CD4-positive, CD25-positive, alpha-beta regulatory T cell (primary cell): ENCODE data around the gene CLEC4D. TPM values are rescaled to one million over a fixed set of nuclear protein-coding genes. Genes with fewer than 3 reads are reported as not detected.
"Not testable (repeated sequence)": the region's sequence is repeated elsewhere in the genome, so short reads cannot be mapped to it uniquely, and the experiment has no call there.

Experiments used
- ATAC-seq, 2 donors: fragments of 150-1000 bp; cut with Tn5 transposase; one replicate each; pipeline ENCODE4 v1.10.0; 2021; ENCODE audit warnings: low read depth in 2 of 2, moderate number of reproducible peaks in 2 of 2, moderate library complexity in 1 of 2
- DNase-seq, 3 donors: peaks; one replicate each; pipeline versions ENCODE4 v3.0.0 to v3.0.0-alpha.2; 2012 to 2022; ENCODE audit warnings: mixed read lengths in 1 of 3
- H3K27ac ChIP-seq: one replicate; pipeline ENCODE4 v1.7.0; 2013; ENCODE audit warnings: mild to moderate bottlenecking, low read length; ENCODE audit not compliant: insufficient read depth, poor library complexity, severe bottlenecking
- H3K27me3 ChIP-seq: one replicate; pipeline ENCODE4 v1.7.0; 2013; ENCODE audit warnings: low read length; ENCODE audit not compliant: control insufficient read depth, insufficient read depth
- H3K36me3 ChIP-seq: one replicate; pipeline ENCODE4 v1.7.0; 2013; ENCODE audit warnings: mild to moderate bottlenecking, low read length, moderate library complexity; ENCODE audit not compliant: control insufficient read depth, insufficient read depth
- H3K4me1 ChIP-seq: 2 replicates; pipeline ENCODE4 v1.7.0; 2013; ENCODE audit warnings: mild to moderate bottlenecking, low read length; ENCODE audit not compliant: insufficient read depth, control insufficient read depth, poor library complexity, severe bottlenecking
- H3K4me3 ChIP-seq: one replicate; pipeline ENCODE4 v1.7.0; 2013; ENCODE audit warnings: low read depth, mild to moderate bottlenecking, low read length, moderate library complexity
- H3K9me3 ChIP-seq, 2 experiments: 1 replicate in 1 of 2; 2 replicates in 1 of 2; pipeline ENCODE4 v1.7.0; 2013; ENCODE audit warnings: low read length in 2 of 2, mild to moderate bottlenecking in 1 of 2, moderate library complexity in 1 of 2; ENCODE audit not compliant: control insufficient read depth in 2 of 2
- H3K27ac Mint-ChIP-seq, 3 donors: one replicate each; pipeline ENCODE4 v1.8.0; 2020 to 2022; ENCODE audit warnings: mild to moderate bottlenecking in 3 of 3, mixed read lengths in 3 of 3, moderate library complexity in 2 of 3
- H3K27me3 Mint-ChIP-seq: one replicate; pipeline ENCODE4 v1.8.0; 2022; ENCODE audit warnings: mild to moderate bottlenecking, mixed read lengths
- H3K36me3 Mint-ChIP-seq: one replicate; pipeline ENCODE4 v1.8.0; 2020; ENCODE audit warnings: mixed read lengths
- H3K4me1 Mint-ChIP-seq, 4 donors: one replicate each; pipeline ENCODE4 v1.8.0; 2020 to 2022; ENCODE audit warnings: mixed read lengths in 4 of 4, mild to moderate bottlenecking in 1 of 4
- H3K4me3 Mint-ChIP-seq, 4 donors: one replicate each; pipeline ENCODE4 v1.8.0; 2020 to 2022; ENCODE audit warnings: mild to moderate bottlenecking in 4 of 4, mixed read lengths in 4 of 4, moderate library complexity in 3 of 4
- H3K9me3 Mint-ChIP-seq, 7 donors: one replicate each; pipeline ENCODE4 v1.8.0; 2020 to 2022; ENCODE audit warnings: mixed read lengths in 7 of 7, mild to moderate bottlenecking in 3 of 7, moderate library complexity in 2 of 7
- polyA plus RNA-seq, 4 donors: library from polyadenylated mRNA; unstranded; fragments of 300-500 nt; fragmentation: Illumina TruSeq; gene quantifications; one replicate each; pipeline ENCODE4 v1.2.3, GENCODE V29; 2021
- total RNA-seq: library from RNA; stranded (reverse); gene quantifications from one replicate; pipeline ENCODE4 v1.2.3, GENCODE V29; 2022

CLEC4D gene
- total and polyA plus RNA-seq, 5 donors from 2014 or later, result not detected

GRCh38 chr12:8491646-8492530 is 21.4 kb upstream of the CLEC4D start:
- no peak for DNase-seq
- no peak overlapping the region for H3K27ac Mint-ChIP-seq

GRCh38 chr12:8493084-8493483 is 20.2 kb upstream of the CLEC4D start:
- Mint-ChIP-seq H3K27me3 (peaks cover 6% of the 10 kb centered on the region), H3K9me3 (no peaks in the 10 kb centered on the region), H3K27ac (peak overlapping the region in 2 of 3 donors; percentile 21 to 38), H3K36me3 (no peaks in the 10 kb centered on the region), H3K4me3 (no peak overlapping the region), H3K4me1 (peaks cover 0 to 13% (median 6%) of the 10 kb centered on the region in 4 donors)
- DNase-seq (peak in 2 of 3 donors; percentile 27 to 74), ATAC-seq (peak; percentile 84 to 87)
- no peaks in the 10 kb centered on the region for H3K36me3 ChIP-seq
- peaks cover 5% of the 10 kb centered on the region for H3K4me1 ChIP-seq
- H3K9me3 ChIP-seq, result no peaks in the 10 kb centered on the region
- H3K27me3 ChIP-seq, result no peaks in the 10 kb centered on the region
- no peak overlapping the region for H3K27ac ChIP-seq
- no peak overlapping the region for H3K4me3 ChIP-seq

More at GRCh38 chr12:8491646-8492530, 21.4 kb upstream of the CLEC4D start:
- no peak overlapping the region for H3K27ac ChIP-seq
- H3K36me3 ChIP-seq, result no peaks in the 10 kb centered on the region
- H3K4me1 Mint-ChIP-seq, result peaks cover 0 to 13% (median 6%) of the 10 kb centered on the region in 4 donors
- no peaks in the 10 kb centered on the region for H3K36me3 Mint-ChIP-seq
- H3K4me3 ChIP-seq, result no peak overlapping the region
- H3K4me1 ChIP-seq, result peaks cover 5% of the 10 kb centered on the region
- H3K27me3 ChIP-seq, result no peaks in the 10 kb centered on the region
- no peak overlapping the region for H3K4me3 Mint-ChIP-seq
- peaks cover 6% of the 10 kb centered on the region for H3K27me3 Mint-ChIP-seq
- no peak for ATAC-seq
- no peaks in the 10 kb centered on the region for H3K9me3 ChIP-seq
- no peaks in the 10 kb centered on the region for H3K9me3 Mint-ChIP-seq

- not testable (repeated sequence) for H3K27ac ChIP-seq, H3K9me3 Mint-ChIP-seq, H3K27me3 ChIP-seq, H3K4me3 Mint-ChIP-seq, H3K36me3 ChIP-seq, H3K27me3 Mint-ChIP-seq, H3K27ac Mint-ChIP-seq, H3K4me1 ChIP-seq, H3K9me3 ChIP-seq, H3K36me3 Mint-ChIP-seq, ATAC-seq, H3K4me3 ChIP-seq, DNase-seq
- H3K4me1 Mint-ChIP-seq, result peaks cover 0 to 13% (median 6%) of the 10 kb centered on the region in 4 donors
These were observed 17.6 kb upstream of the CLEC4D start for GRCh38 chr12:8495671-8496070.

DNA sequence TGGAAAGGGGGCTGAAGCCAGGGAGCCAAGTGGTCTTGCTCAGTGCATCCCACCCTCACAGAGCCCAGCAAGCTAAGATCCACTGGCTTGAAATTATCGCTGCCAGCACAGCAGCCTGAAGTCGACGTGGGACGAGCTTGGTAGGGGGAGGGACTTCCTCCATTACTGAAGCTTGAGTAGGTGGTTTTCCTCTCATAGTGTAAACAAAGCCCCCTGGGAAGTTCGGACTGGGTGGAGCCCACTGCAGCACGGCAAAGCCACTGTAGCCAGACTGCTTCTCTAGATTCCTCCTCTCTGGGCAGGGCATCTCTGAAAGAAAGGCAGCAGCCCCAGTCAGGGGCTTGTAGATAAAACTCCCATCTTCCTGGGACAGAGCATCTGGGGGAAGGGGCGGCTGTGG is 17.2 kb upstream of the CLEC4D start:
- not testable (repeated sequence) for H3K9me3 Mint-ChIP-seq, H3K36me3 Mint-ChIP-seq, H3K9me3 ChIP-seq, H3K27ac ChIP-seq, H3K4me3 Mint-ChIP-seq, H3K27ac Mint-ChIP-seq, ATAC-seq, H3K27me3 Mint-ChIP-seq, DNase-seq, H3K4me1 ChIP-seq, H3K36me3 ChIP-seq, H3K4me3 ChIP-seq, H3K27me3 ChIP-seq
- H3K4me1 Mint-ChIP-seq, result peaks cover 0 to 13% (median 6%) of the 10 kb centered on the region in 4 donors

GRCh38 chr12:8499616-8500015 is 13.7 kb upstream of the CLEC4D start:
- H3K27ac ChIP-seq, result no peak overlapping the region
- peaks cover 3% of the 10 kb centered on the region for H3K4me1 ChIP-seq
- H3K36me3 ChIP-seq, result no peaks in the 10 kb centered on the region
- DNase-seq (no peak), ATAC-seq (no peak)
- Mint-ChIP-seq H3K36me3 (no peaks in the 10 kb centered on the region), H3K9me3 (peaks cover 0 to 2% (median 0%) of the 10 kb centered on the region in 7 donors), H3K27ac (no peak overlapping the region), H3K4me3 (no peak overlapping the region), H3K27me3 (peaks cover 9% of the 10 kb centered on the region), H3K4me1 (peaks cover 0 to 4% (median 2%) of the 10 kb centered on the region in 4 donors)
- no peaks in the 10 kb centered on the region for H3K9me3 ChIP-seq
- H3K4me3 ChIP-seq, result no peak overlapping the region
- no peaks in the 10 kb centered on the region for H3K27me3 ChIP-seq

GRCh38 chr12:8501720-8502119 is 11.6 kb upstream of the CLEC4D start:
- H3K4me1 Mint-ChIP-seq, result peaks cover 0 to 4% (median 2%) of the 10 kb centered on the region in 4 donors
- peaks cover 8% of the 10 kb centered on the region for H3K27me3 Mint-ChIP-seq
- Histone ChIP-seq H3K27ac (no peak overlapping the region), H3K4me3 (no peak overlapping the region), H3K36me3 (no peaks in the 10 kb centered on the region), H3K27me3 (no peaks in the 10 kb centered on the region), H3K9me3 (no peaks in the 10 kb centered on the region), H3K4me1 (peaks cover 3% of the 10 kb centered on the region)
- peaks cover 0 to 2% (median 0%) of the 10 kb centered on the region in 7 donors for H3K9me3 Mint-ChIP-seq
- H3K36me3 Mint-ChIP-seq, result no peaks in the 10 kb centered on the region
- no peak overlapping the region for H3K4me3 Mint-ChIP-seq
- H3K27ac Mint-ChIP-seq, result peak overlapping the region in 1 of 3 donors; percentile 39
- DNase-seq (no peak), ATAC-seq (no peak)

DNA sequence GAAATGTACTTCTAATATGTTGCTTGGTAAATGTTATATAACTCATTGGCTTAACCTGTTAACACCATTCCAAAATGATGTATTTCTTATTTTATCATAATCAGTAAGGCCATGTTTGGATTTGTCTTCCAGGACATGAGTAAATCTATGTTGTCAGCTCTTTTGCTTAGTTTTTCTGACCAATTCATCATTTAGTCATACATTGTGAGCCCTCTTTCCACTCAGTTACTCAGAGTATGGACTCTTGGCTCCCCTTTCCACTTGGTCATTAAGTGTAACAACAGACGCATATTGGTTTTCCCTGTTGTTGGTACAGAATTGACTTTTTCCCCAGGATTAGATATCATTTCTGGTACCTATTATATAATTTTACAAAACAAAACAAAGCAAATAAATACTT is 9.0 kb upstream of the CLEC4D start:
- no peaks in the 10 kb centered on the region for H3K36me3 Mint-ChIP-seq
- H3K9me3 Mint-ChIP-seq, result peaks cover 0 to 2% (median 0%) of the 10 kb centered on the region in 7 donors
- peaks cover 3% of the 10 kb centered on the region for H3K4me1 ChIP-seq

DNA sequence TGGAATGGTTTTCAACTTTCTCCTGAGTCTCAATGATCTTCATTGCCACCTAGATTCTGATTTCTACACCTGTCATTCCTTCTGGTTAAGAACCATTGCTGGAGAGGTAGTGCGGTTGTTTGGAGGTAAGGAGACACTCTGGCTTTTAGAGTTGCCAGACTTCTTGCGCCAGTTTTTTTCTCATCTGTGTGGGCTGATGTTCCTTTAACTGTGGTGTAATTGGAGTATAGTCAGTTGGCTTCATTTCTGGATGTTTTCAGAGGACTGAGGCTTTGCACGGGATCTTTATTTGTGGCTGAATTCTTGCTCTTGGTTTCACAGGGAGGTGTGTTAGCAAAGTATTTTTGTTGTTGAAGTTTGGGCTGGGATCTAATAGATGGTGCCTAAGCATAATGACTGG is 5.7 kb upstream of the CLEC4D start:
- Histone ChIP-seq H3K9me3 (no peaks in the 10 kb centered on the region), H3K4me3 (no peak overlapping the region), H3K36me3 (no peaks in the 10 kb centered on the region), H3K4me1 (no peaks in the 10 kb centered on the region), H3K27me3 (peaks cover 2% of the 10 kb centered on the region), H3K27ac (no peak overlapping the region)
- Mint-ChIP-seq H3K27ac (no peak overlapping the region), H3K4me1 (no peaks in the 10 kb centered on the region), H3K36me3 (no peaks in the 10 kb centered on the region), H3K9me3 (peaks cover 0 to 1% (median 0%) of the 10 kb centered on the region in 7 donors), H3K4me3 (no peak overlapping the region), H3K27me3 (peaks cover 21% of the 10 kb centered on the region)
- no peak for DNase-seq
- no peak for ATAC-seq

More for the DNA sequence above, 9.0 kb upstream of the CLEC4D start:
- Histone ChIP-seq H3K36me3 (no peaks in the 10 kb centered on the region), H3K4me3 (no peak overlapping the region), H3K27ac (no peak overlapping the region), H3K27me3 (peaks cover 2% of the 10 kb centered on the region), H3K9me3 (no peaks in the 10 kb centered on the region)
- ATAC-seq, result no peak
- Mint-ChIP-seq H3K27me3 (peaks cover 13% of the 10 kb centered on the region), H3K4me1 (peaks cover 0 to 4% (median 2%) of the 10 kb centered on the region in 4 donors), H3K4me3 (no peak overlapping the region), H3K27ac (no peak overlapping the region)
- DNase-seq, result no peak
